SK-N-MC (cell line): Measurements from ENCODE around the gene ABCA3.

Experiments
- EZH2 ChIP-seq: fragments of 200-600 bp; sonication (generic); IDR thresholded peaks from one replicate; pipeline ENCODE4 v1.6.1; 2017; ENCODE audit warnings: antibody characterized with exemption
- POLR2AphosphoS5 ChIP-seq: IDR thresholded peaks from 2 replicates; pipeline ENCODE4 v1.6.1; 2012; ENCODE audit warnings: mild to moderate bottlenecking, low read depth, low read length, borderline replicate concordance

- TF ChIP-seq EZH2: no peak
- no peak for TF ChIP-seq POLR2AphosphoS5
Measured at GRCh38 chr16:2357331-2357730, 16.8 kb upstream of the ABCA3 start.
